ENCODE measurements around the gene NMNAT2.

NMNAT2 gene

GRCh38 chr1:183285256-183285655, 132.9 kb downstream of the NMNAT2 start:
- no peak for TF ChIP-seq CTCF (IDR thresholded peaks at IDR 0.05; ENCODE audit: low read depth, low read length, missing control alignments)
- in situ Hi-C loops (cut with HindIII; ENCODE audit: low sequenced_read_pairs): no loop called here
- DNase-seq (ENCODE audit: low read depth): no peak
- H3K4me3 ChIP-seq (ENCODE audit: low read depth, low read length): no peak overlapping the region

- in situ Hi-C loops (cut with HindIII; ENCODE audit: low sequenced_read_pairs): loop anchor here (5.0 kb wide), 1 partner anchor 43 kb away; no protein-coding TSS in a partner anchor
- H3K4me3 ChIP-seq (ENCODE audit: low read depth, low read length): no peak overlapping the region
- no peak for TF ChIP-seq CTCF (IDR thresholded peaks at IDR 0.05; ENCODE audit: low read depth, low read length, missing control alignments)
- no peak for DNase-seq (ENCODE audit: low read depth)
Measured at GRCh38 chr1:183284086-183284485, 134.1 kb downstream of the NMNAT2 start.

GRCh38 chr1:183283286-183283685, 134.9 kb downstream of the NMNAT2 start:
- in situ Hi-C loops (cut with HindIII; ENCODE audit: low sequenced_read_pairs): loop anchor here (5.0 kb wide), 1 partner anchor 44 kb away; no protein-coding TSS in a partner anchor
- no peak for TF ChIP-seq CTCF (IDR thresholded peaks at IDR 0.05; ENCODE audit: low read depth, low read length, missing control alignments)
- no peak overlapping the region for H3K4me3 ChIP-seq (ENCODE audit: low read depth, low read length)
- DNase-seq (ENCODE audit: low read depth): no peak

- no peak for DNase-seq (ENCODE audit: low read depth)
- in situ Hi-C loops (cut with HindIII; ENCODE audit: low sequenced_read_pairs): loop anchor here (5.0 kb wide), 1 partner anchor 45 kb away; no protein-coding TSS in a partner anchor
- H3K4me3 ChIP-seq (ENCODE audit: low read depth, low read length): no peak overlapping the region
- TF ChIP-seq CTCF (IDR thresholded peaks at IDR 0.05; ENCODE audit: low read depth, low read length, missing control alignments): no peak
Measured at GRCh38 chr1:183282101-183282855, 135.9 kb downstream of the NMNAT2 start.

GRCh38 chr1:183281553-183282091, 136.6 kb downstream of the NMNAT2 start:
- in situ Hi-C loops (cut with HindIII; ENCODE audit: low sequenced_read_pairs): loop anchor here (5.0 kb wide), 1 partner anchor 46 kb away; no protein-coding TSS in a partner anchor
- DNase-seq (ENCODE audit: low read depth): peak; percentile 95
- TF ChIP-seq CTCF (IDR thresholded peaks at IDR 0.05; ENCODE audit: low read depth, low read length, missing control alignments): peak; percentile 95
- H3K4me3 ChIP-seq (ENCODE audit: low read depth, low read length): no peak overlapping the region

- DNase-seq (ENCODE audit: low read depth): no peak
- TF ChIP-seq CTCF (IDR thresholded peaks at IDR 0.05; ENCODE audit: low read depth, low read length, missing control alignments): no peak
- in situ Hi-C loops (cut with HindIII; ENCODE audit: low sequenced_read_pairs): loop anchor here (5.0 kb wide), 1 partner anchor 46 kb away; no protein-coding TSS in a partner anchor
- no peak overlapping the region for H3K4me3 ChIP-seq (ENCODE audit: low read depth, low read length)
Measured at GRCh38 chr1:183281039-183281438, 137.1 kb downstream of the NMNAT2 start.

Measured in astrocyte of the cerebellum (primary cell).